Cardiac muscle cell (in vitro differentiated cells and primary cell): ENCODE data around the gene IFT74. TPM values are rescaled to one million over a fixed set of nuclear protein-coding genes. Genes with fewer than 3 reads are reported as not detected.

Experiments
- DNase-seq, 2 donors: peaks; one replicate each; pipeline versions ENCODE4 v3.0.0 to v3.0.0-alpha.2; 2010 to 2017; ENCODE audit warnings: low read depth in 1 of 2, low spot score in 1 of 2
- H3K27ac ChIP-seq: fragments of 200-600 bp; sonication (generic); 2 replicates; pipeline ENCODE4 v1.5.1; 2016
- H3K27me3 ChIP-seq: fragments of 200-600 bp; sonication (generic); 2 replicates; pipeline ENCODE4 v1.6.0; 2016; ENCODE audit warnings: control low read depth
- H3K36me3 ChIP-seq: fragments of 200-600 bp; sonication (generic); 2 replicates; pipeline ENCODE4 v1.5.1; 2016; ENCODE audit warnings: control low read depth
- H3K4me1 ChIP-seq: fragments of 200-600 bp; sonication (generic); 2 replicates; pipeline ENCODE4 v1.8.1; 2017; ENCODE audit warnings: low read depth, mild to moderate bottlenecking, mixed run types
- H3K4me3 ChIP-seq: fragments of 200-600 bp; sonication (generic); 2 replicates; pipeline ENCODE4 v1.5.1; 2016; ENCODE audit warnings: mild to moderate bottlenecking
- H3K9me3 ChIP-seq: fragments of 200-600 bp; sonication (generic); 2 replicates; pipeline ENCODE4 v1.5.1; 2017; ENCODE audit warnings: low read depth, mild to moderate bottlenecking, control low read depth
- CTCF ChIP-seq: IDR thresholded peaks from 2 replicates; pipeline ENCODE4 v1.5.1; 2012; ENCODE audit warnings: low read depth, mild to moderate bottlenecking, low read length
- polyA plus RNA-seq: library from polyadenylated mRNA; unstranded; fragments of >200 nt; fragmentation: Nextera tagmentation; extraction: Ambion mirVana; gene quantifications from 2 replicates; pipeline ENCODE4 v1.2.1, GENCODE V29; 2016
- total RNA-seq: library from RNA; depleted of rRNA; stranded (reverse); fragments of >200 nt; gene quantifications from 2 replicates; pipeline ENCODE4 v1.2.3, GENCODE V29; 2016

The IFT74 gene
- 14.6 and 25.2 TPM in 2 replicates for total RNA-seq
- 20.6 and 27.8 TPM in 2 replicates for polyA plus RNA-seq

- peak within 1 kb of the TSS; percentile 95 for H3K27ac ChIP-seq
- peak; percentile 99 for DNase-seq
- H3K27me3 ChIP-seq: no peaks in the 10 kb centered on the region
- no peak for TF ChIP-seq CTCF
- H3K4me1 ChIP-seq: peaks cover 12% of the 10 kb centered on the region
- H3K9me3 ChIP-seq: no peaks in the 10 kb centered on the region
- peak within 1 kb of the TSS; percentile 60 for H3K4me3 ChIP-seq
- H3K36me3 ChIP-seq: no peaks in the 10 kb centered on the region
These were observed at the start of gene IFT74 for GRCh38 chr9:26955921-26956859. IFT74 (plus strand) TSS chr9:26956412; CDS start chr9:26961968, 5,556 bp downstream.

- H3K4me1 ChIP-seq: no peaks in the 10 kb centered on the region
- no peaks in the 10 kb centered on the region for H3K27me3 ChIP-seq
- no peak overlapping the region for H3K4me3 ChIP-seq
- DNase-seq: no peak
- no peaks in the 10 kb centered on the region for H3K9me3 ChIP-seq
- H3K36me3 ChIP-seq: peaks cover 33% of the 10 kb centered on the region
- TF ChIP-seq CTCF: no peak
- no peak overlapping the region for H3K27ac ChIP-seq
These were observed 43.0 kb upstream of the IFT74 start for GRCh38 chr9:26913138-26913668.

GRCh38 chr9:26919698-26920097 lies 36.5 kb upstream of the IFT74 start:
- no peak overlapping the region for H3K4me3 ChIP-seq
- no peak for TF ChIP-seq CTCF
- H3K27me3 ChIP-seq: no peaks in the 10 kb centered on the region
- peaks cover 7% of the 10 kb centered on the region for H3K4me1 ChIP-seq
- peak overlapping the region; percentile 57 for H3K27ac ChIP-seq
- DNase-seq: no peak
- no peaks in the 10 kb centered on the region for H3K9me3 ChIP-seq
- H3K36me3 ChIP-seq: peaks cover 72% of the 10 kb centered on the region

GRCh38 chr9:26925609-26926008 lies 30.6 kb upstream of the IFT74 start:
- Histone ChIP-seq H3K36me3 (peaks cover 59% of the 10 kb centered on the region), H3K27ac (no peak overlapping the region), H3K4me1 (no peaks in the 10 kb centered on the region), H3K4me3 (no peak overlapping the region), H3K9me3 (no peaks in the 10 kb centered on the region), H3K27me3 (no peaks in the 10 kb centered on the region)
- TF ChIP-seq CTCF: no peak
- DNase-seq: no peak

GRCh38 chr9:26928902-26929495 lies 27.2 kb upstream of the IFT74 start:
- H3K4me3 ChIP-seq: no peak overlapping the region
- peaks cover 41% of the 10 kb centered on the region for H3K36me3 ChIP-seq
- no peak for TF ChIP-seq CTCF
- no peaks in the 10 kb centered on the region for H3K9me3 ChIP-seq
- H3K4me1 ChIP-seq: no peaks in the 10 kb centered on the region
- DNase-seq: no peak
- no peaks in the 10 kb centered on the region for H3K27me3 ChIP-seq
- no peak overlapping the region for H3K27ac ChIP-seq
